ENCODE measurements around the gene TYW1B. TPM values are rescaled to one million over a fixed set of nuclear protein-coding genes. Genes with fewer than 3 reads are reported as not detected.
A peak's percentile ranks its signal among the peaks of the same experiment; 100 is the strongest.
"Not testable (repeated sequence)": the region's sequence is repeated elsewhere in the genome, so short reads cannot be mapped to it uniquely, and the experiment has no call there.

The TYW1B gene, protein sequence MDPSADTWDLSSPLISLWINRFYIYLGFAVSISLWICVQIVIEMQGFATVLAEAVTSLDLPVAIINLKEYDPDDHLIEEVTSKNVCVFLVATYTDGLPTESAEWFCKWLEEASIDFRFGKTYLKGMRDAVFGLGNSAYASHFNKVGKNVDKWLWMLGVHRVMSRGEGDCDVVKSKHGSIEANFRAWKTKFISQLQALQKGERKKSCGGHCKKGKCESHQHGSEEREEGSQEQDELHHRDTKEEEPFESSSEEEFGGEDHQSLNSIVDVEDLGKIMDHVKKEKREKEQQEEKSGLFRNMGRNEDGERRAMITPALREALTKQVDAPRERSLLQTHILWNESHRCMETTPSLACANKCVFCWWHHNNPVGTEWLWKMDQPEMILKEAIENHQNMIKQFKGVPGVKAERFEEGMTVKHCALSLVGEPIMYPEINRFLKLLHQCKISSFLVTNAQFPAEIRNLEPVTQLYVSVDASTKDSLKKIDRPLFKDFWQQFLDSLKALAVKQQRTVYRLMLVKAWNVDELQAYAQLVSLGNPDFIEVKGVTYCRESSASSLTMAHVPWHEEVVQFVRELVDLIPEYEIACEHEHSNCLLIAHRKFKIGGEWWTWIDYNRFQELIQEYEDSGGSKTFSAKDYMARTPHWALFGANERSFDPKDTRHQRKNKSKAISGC
- total RNA-seq: 6.7 TPM

- peak; percentile 90 to 98 (median 98) for DNase-seq (ENCODE audit: low read depth in 2 of 3, low spot score in 2 of 3)
These were observed at the start of gene TYW1B for GRCh38 chr7:72827839-72828591. Gene TYW1B, minus strand, starts transcription at chr7:72828200. Its CDS starts 125 bp downstream, at chr7:72828075.

DNA sequence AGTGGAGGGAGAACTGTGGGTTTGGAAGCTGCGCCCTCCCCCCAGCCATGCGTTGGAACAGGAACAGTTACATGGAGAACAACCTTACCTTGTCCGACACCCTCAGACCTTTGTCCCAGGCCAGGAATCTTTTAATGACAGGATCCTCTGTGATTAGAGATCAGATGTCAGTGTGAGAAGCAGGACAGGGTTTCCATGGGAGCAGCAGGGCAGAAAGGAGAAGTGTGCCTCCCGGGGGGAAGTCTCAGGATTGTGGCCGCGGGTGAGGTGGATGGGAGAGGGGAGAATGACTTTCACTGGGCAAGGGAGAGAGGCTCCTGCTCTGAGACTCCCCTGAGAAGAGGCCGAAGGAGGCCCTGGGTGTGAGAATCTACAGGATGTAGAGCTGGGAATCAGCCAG is 39.6 kb upstream of the TYW1B start:
- DNase-seq (ENCODE audit: low read depth in 2 of 3, low spot score in 2 of 3): not testable (repeated sequence)

DNA sequence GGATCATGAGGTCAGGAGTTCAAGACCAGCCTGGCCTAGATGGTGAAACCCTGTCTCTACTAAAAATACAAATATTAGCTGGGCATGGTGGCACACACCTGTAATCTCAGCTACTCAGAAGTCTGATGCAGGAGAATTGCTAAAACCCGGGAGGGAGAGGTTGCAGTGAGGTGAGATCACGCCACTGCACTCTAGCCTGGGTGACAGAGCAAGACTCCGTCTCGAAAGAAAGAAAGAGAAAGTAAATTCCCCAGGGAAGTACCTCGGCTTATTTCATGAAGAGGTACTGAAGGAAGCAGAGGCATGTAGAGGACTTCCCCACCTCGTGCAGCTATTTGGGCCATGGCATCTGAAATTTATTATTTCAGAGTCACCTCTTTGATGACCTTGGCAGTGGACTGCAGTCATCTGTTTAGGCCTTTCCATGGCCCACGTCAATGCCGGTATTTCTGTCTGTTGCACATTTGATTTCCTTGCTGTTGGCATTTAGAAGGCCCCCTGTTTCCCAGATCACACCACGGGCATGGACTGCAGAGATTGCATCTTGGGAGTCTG is 30.9 kb upstream of the TYW1B start:
- DNase-seq (ENCODE audit: low read depth in 2 of 3, low spot score in 2 of 3): not testable (repeated sequence)

GRCh38 chr7:72857925-72858324 is 29.9 kb upstream of the TYW1B start:
- DNase-seq (ENCODE audit: low read depth in 2 of 3, low spot score in 2 of 3): not testable (repeated sequence)

DNA sequence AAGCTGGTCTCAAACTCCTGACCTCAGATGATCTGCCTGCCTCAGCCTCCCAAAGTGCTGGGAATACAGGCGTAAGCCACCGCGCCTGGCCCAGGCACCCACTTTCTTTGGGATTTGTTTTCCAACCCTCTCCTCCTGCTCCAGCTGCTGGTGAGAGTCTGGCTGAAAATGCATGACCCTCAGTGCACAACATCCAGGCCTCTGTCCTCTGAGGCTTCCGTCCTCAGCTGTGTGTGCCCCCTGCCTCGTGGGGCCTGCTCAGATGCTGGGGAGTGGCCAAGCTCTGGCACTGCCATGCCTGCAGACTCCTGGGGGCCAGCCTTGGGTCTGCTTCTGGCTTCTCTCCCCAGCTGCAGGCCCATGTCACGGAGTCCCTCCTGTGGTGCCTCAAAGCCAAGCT is 27.3 kb upstream of the TYW1B start:
- not testable (repeated sequence) for DNase-seq (ENCODE audit: low read depth in 2 of 3, low spot score in 2 of 3)

- not testable (repeated sequence) for DNase-seq (ENCODE audit: low read depth in 2 of 3, low spot score in 2 of 3)
These were observed 24.9 kb upstream of the TYW1B start for GRCh38 chr7:72852937-72853336.

- not testable (repeated sequence) for DNase-seq (ENCODE audit: low read depth in 2 of 3, low spot score in 2 of 3)
These were observed 22.7 kb upstream of the TYW1B start for GRCh38 chr7:72850746-72851145.

DNA sequence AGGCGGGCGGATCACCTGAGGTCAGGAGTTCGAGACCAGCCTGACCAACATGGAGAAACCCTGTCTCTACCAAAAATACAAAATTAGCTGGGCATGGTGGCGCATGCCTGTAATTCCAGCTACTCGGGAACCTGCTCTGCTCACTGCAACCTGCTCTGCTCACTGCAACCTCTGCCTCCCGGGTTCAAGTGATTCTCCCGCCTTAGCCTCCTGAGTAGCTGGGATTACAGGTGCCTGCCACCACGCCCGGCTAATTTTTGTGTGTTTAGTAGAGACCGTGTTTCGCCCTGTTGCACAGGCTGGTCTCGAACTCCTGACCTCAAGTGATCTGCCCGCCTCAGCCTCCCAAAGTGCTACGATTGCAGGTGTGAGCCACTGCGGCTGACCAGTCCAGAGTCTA is 16.1 kb upstream of the TYW1B start:
- DNase-seq (ENCODE audit: low read depth in 2 of 3, low spot score in 2 of 3): not testable (repeated sequence)

DNA sequence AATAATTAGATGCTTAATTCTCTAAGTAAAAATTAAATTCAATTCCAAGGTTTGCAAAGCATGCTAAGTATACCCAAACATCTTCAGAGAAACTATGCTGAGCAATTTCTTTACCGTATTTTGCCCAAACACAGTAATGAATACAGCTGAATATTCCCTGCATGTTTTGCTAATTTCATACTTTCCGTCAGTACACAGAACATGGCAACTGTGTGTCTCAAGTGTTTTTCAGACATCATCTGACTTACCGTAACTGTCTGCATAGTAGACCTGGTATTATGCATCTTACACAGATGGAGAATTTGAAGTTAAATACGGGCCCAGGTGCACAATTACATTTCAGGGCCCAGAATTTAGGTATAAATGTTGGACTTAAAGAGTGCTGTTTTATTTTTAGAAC is 15.2 kb upstream of the TYW1B start:
- not testable (repeated sequence) for DNase-seq (ENCODE audit: low read depth in 2 of 3, low spot score in 2 of 3)

DNA sequence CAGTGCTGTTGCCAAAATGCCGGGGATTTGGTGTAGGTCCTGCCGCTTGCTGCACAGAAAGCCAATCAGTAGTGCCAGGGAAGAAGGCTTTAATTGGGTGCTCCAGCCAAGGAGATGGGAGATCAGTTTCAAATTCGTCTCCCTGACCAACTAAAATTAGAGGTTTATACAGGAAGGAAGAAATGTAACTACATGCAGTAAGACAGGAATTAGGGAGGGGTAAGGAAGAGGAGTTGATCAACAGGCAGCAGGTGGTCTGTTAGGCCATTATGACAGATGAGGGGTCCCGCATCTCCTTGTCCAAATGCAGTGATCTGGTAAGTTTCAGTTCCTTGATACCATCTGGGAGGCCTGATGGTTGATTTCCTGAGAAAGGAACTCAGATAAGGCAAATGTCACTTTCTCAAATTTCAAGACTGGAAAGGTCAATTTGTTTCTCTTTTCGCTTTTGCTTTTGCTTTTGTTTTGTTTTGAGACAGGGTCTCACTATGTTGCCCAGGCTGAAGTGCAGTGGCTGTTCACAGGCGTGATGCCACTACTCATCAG is 13.0 kb upstream of the TYW1B start:
- not testable (repeated sequence) for DNase-seq (ENCODE audit: low read depth in 2 of 3, low spot score in 2 of 3)

DNA sequence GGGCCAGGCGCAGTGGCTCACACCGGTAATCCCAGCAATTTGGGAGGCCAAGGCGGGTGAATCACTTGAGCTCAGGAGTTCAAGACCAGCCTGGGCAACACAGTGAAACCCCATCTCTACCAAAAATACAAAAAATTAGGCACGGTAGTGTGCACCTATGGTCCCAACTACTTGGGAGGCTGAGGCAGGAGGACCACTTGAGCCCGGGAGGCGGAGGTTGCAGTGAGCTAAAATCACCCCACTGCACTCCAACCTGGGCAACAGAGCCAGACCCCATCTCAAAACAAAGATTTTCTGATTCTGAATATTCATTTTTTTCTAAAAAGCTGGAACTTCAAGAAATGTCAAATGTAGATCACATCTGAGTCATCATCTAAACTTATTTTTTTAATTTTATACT is 10.3 kb upstream of the TYW1B start:
- not testable (repeated sequence) for DNase-seq (ENCODE audit: low read depth in 2 of 3, low spot score in 2 of 3)

- DNase-seq (ENCODE audit: low read depth in 2 of 3, low spot score in 2 of 3): not testable (repeated sequence)
These were observed 9.3 kb upstream of the TYW1B start for GRCh38 chr7:72837291-72837690.

DNA sequence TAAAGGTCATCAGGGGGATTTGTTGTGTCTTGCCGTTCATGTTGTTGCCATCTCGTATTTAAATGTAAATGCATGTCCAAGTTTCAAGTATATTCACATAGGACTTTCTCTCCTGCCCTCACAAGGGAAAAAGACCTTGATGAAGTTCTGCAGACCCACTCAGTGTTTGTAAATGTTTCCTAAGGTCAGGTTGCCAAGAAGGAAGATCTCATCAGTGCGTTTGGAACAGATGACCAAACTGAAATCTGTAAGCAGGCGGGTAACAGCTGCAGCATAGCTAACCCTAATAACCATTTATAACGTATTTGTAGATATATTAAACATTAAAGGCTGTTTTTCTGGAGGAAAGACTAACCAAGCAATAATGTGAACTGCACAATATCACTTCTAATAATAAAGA is 2.6 kb upstream of the TYW1B start:
- DNase-seq (ENCODE audit: low read depth in 2 of 3, low spot score in 2 of 3): not testable (repeated sequence)

DNA sequence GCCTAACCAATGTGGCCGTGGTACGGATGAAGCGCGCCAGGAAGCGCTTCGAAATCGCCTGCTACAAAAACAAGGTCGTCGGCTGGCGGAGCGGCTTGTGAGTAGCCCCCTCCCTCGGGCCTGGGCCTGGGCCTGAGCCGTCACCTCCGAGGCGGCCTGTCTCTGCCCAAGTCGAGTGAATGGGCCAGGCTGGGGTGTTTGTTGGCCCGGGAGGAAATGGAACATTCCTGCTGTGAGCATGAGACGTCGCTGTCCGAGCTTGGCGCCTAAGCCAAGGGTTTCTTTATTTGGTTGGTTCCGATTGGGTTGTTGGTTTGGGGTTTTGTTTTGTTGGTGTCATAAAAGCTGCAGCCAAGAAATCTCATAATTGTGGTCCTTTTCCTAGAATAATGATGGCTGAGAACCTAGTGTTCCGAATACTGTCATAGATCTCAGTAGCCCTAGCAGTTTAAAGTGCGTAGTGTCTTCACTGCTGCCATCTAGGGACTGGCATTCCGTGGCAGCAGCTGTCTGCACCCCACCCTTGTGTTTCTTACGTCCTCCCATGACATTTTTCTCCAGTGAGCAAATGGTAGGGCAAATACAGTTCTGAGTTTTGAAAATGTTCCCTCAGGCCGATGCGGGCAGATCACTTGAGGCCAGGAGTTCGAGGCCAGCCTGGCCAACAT is 1.8 kb upstream of the TYW1B start:
- peak; percentile 26 to 75 (median 53) for DNase-seq (ENCODE audit: low read depth in 2 of 3, low spot score in 2 of 3)

- peak; percentile 86 to 99 (median 97) for DNase-seq (ENCODE audit: low read depth in 2 of 3, low spot score in 2 of 3)
These were observed 1.3 kb upstream of the TYW1B start for GRCh38 chr7:72829291-72829686.

- not testable (repeated sequence) for DNase-seq (ENCODE audit: low read depth in 2 of 3, low spot score in 2 of 3)
These were observed 4.0 kb downstream of the TYW1B start for GRCh38 chr7:72823765-72824732.

DNA sequence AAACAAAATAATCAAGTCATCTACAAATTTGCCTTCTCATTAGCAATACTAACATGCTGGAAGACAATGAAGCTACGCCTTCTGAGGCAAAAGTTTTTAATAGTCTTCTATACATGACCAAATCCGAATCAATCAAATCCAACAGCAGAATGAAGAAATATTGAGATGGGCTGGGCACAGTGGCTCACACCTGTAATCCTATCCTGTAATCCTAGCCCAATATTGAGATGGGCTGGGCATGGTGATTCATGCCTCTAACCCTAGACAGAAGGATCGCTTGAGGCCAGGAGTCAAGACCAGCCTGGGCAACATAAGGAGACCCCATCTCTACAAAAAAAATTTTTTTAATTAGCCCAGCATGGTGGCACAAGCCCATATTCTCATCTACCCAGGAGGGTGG is 5.5 kb downstream of the TYW1B start:
- not testable (repeated sequence) for DNase-seq (ENCODE audit: low read depth in 2 of 3, low spot score in 2 of 3)

- not testable (repeated sequence) for DNase-seq (ENCODE audit: low read depth in 2 of 3, low spot score in 2 of 3)
These were observed 9.2 kb downstream of the TYW1B start for GRCh38 chr7:72818663-72819361.

All from hematopoietic multipotent progenitor cell (in vitro differentiated cells).